HT-29 (cell line): Measurements from ENCODE around the gene EYA2. TPM values are rescaled to one million over a fixed set of nuclear protein-coding genes. Genes with fewer than 3 reads are reported as not detected.

Source experiments
- DNase-seq: peaks from one replicate; pipeline ENCODE4 v3.0.0-alpha.2; 2015; ENCODE audit warnings: low spot score
- total RNA-seq: library from RNA; depleted of rRNA; stranded (reverse); fragments of >200 nt; shearing (Covaris generic); gene quantifications from 2 replicates; pipeline ENCODE4 v1.2.3, GENCODE V29; 2014

Gene EYA2
- total RNA-seq, 1 experiment from 2014 or later = not detected

DNA sequence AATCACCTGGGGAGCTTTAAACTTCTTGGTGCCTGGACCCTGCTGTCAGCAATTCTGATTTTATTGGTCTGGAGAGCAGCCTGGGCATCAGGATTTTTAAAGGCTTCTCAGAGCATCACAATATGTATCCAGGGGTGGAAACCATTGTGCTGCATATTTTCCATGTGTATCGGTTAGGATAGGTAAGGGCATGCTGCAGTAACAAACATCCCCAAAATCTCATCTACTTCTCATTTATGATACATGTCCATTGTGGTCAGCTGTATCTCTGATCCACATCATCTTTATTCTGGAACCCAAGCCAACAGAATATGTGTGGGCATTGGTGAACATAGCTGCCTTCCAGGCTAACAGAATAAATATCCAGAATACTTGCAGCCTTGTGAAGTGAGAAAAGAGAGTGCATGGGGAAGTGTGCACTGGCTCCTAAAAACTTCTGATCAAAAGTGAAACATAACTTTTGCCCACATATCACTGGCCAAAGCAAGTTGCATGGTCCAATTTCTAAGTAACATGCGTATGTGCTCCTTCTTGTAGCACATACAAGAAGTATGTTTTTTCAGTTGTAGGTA is 246.8 kb downstream of the EYA2 start:
- no peak for DNase-seq

DNA sequence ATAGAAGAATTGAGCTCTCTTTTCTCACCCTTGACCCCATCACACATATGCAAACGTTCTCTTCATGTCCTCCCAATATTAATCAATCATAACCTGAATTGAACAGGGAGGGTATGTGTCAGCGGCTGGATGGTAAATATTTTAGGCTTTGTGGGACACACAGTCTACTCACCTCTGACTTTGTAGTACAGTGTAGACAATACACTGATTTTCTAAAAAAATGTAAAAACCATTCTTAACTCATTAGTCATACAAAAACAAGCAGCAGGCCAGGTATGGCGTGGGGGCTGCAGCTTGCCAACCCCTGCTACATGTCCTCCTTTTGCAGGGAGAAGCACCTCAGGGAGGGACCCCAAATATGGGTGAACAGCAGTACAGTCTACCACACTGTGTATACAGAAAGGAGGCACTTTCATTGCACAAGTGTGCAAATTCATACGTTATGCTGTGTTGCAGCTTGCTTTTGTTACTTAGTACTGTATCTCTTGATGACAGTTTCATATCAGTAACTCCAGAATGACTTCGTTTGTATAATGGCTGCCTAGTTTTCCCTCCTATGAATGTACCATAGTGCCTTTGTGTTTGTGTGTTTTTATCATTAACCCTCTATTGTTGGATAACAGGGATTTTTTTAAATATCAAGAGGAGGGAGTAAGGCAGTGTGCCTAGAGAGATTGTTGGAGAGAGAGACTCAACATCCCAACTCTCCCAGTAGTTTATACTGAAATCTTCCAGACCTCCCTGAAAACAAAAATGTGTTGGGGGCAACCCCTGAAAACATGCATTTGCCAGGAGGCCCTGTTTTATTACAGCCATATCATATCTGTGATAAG is 247.5 kb downstream of the EYA2 start:
- DNase-seq = no peak

DNA sequence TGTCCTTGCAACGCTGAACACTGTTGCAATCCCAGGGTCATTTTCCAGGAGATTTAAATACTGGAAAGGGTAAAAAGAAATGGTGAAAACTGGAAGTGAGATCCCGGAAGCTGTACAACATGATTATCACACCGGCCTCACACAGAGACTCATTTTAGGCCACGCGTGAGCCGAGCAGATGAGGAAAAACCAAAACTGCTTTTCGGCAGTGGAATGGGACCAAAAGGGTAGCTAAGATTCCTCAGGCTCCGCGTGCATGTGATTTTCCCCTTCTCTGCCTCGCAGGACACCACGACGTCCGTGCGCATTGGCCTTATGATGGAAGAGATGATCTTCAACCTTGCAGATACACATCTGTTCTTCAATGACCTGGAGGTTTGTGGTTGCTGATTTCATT is 248.1 kb downstream of the EYA2 start:
- DNase-seq = no peak

DNA sequence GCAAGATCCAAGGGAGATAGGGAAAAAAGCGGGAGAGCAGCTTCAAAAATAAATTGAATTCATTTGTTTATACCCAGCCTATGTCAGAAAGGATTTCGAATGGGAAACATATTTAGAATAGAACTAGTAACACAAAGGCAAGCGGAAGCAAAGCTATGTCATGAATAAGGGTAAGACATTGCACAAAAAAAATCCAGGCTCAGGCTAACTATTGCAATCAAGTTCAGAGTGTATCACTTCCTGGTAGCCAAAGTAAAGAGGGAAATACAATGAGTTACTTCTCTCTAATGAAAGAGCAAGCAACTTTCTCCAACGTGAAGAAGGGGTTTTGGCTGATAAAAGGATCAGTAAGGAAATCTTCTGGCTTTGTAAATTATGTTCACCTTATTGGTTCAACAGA is 249.0 kb downstream of the EYA2 start:
- no peak for DNase-seq

DNA sequence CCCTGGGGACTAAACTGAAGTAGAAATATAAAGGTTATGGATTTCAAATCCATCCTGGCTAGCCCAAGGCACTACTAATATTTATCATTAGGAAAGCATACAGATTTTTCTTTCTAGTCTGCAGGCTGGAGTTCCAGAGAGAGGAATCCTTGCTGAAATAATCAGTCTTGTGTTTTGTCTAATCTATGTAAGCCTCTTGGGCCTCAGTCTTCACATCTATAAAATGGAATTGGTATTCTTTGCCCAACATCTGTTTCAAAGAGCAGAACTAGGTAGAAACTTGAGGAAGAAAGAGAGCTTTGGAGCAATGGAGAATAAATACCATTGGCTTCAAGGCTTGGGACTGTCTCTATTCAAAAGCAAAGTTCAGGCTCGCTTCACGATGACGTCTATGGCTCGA is 249.8 kb downstream of the EYA2 start:
- no peak for DNase-seq

DNA sequence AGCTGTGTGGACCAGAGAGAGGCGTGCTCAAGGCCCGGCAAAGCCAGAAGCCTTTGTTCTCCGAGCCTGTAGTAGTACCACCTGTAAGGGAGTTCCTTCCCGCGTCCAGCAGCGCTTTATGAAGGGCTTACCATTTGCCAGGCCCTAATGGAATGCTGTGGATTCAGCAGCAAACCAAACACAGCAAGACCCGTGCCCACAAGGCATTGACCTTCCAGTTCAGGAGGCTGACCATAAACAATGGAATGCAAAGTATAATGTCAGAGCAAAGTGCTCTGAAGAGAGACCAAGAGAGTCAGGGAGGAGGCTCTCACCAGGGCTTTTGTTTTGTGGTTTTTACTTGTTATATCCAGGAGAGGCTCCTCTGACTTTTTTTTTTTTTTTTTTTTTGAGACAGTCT is 252.0 kb downstream of the EYA2 start:
- DNase-seq = no peak

DNA sequence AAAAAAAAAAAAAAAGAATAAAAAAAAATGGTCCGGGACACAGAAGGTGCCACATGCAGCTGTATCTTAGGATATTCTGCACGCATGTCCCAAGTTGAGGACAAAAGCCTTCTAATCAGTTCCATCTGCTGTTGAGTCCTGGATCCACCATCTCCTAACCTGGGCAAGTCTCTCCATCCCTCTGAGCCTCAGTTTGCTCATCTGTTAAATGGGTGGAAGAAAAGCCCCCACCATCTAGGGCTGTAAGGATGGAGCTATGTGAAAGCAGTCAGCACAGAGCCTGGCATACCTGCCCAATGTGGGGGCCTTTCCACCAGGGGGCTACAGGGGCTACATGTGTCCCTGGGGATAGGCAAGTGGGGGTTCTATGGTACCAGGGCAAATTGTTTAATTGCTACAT is 253.4 kb downstream of the EYA2 start:
- no peak for DNase-seq

DNA sequence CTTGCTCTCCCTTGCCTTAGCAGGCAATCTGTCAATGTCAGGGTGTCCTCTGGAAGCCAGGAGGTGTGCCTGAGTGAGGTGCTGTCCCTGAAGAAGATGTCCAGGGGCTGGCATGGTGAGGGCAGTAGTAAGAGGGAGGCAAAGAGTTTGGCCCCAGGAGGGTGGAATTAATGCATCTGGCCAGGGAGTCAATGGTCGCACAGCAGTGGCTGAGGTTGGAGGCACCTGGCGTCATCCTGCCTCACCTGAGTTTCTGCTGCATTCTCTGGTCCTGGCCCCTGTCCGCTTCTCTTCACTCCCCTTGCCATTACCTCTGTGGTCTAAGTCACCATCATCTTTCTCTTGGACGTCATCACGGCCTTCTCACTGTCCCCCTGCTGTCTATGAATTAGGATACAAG is 255.3 kb downstream of the EYA2 start:
- no peak for DNase-seq

DNA sequence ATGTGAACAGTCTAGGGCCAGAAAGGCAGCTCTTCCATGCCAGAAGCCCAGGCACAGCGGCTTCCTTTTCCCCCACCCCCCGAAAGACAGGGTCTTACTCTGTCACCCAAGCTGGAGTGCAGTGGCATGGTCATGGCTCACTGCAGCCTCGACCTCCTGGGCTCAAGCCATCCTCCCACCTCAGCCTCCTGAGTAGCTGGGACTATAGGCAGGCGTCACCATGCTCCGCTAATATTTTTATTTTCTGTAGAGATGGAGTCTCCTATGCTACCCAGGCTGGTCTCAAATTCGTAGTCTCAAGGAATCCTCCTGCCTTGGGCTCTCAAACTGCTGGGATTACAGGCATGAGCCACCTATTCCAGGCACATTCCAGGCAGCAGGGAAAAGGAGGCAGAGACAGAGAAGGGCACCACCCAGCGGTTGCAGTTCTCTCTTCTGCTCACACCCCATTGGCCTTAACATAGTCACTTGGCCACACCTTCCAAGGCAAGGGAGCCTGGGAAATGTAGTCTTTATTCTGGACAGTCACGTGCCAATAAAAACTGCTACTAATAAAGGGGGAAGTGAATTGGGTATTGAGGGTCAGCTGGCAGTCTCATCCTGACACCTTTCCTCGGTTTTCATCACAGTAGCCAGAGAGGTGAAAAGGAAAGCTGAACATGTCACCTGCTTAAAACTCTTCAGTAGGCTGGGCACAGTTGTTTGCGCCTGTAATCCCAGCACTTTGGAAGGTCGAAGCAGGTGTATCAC is 255.9 kb downstream of the EYA2 start:
- peak; percentile 89 for DNase-seq

DNA sequence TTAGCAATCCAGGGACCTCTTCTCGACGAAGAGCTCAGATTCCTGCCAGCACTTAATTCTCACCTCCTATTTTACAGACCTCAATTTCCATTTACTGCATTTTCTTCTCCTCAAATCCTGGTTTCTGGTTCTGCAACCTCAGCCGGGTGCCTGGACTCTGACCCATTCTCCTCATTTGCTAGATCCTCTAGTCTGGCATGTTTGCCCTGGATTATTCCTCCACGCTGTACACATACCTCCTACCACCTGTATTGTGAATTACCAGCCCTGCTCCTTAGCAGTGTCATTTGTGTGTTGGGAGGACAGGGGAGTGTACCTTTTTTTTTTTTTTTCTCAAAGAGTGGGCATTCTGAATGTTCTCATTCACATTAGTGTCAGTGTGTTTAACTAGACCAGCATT is 257.4 kb downstream of the EYA2 start:
- DNase-seq = no peak

DNA sequence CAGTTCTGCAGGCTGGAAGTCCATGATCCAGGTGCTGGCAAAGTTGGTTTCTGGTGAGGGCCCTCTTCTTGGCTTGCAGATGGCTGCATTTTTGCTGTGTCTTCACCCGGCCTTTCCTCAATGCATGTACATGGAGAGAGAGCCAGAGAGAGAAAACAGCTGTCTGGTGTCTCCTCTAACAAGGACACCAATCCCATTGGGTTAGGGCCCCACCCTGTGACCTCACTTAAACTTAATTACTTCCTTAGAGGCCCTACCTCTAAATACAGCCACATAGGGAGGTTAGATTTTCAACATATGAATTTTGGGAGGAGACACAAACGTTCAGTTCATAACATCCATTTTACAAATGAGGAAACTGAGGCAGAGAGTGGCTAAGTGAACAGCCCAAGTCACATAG is 259.4 kb downstream of the EYA2 start:
- no peak for DNase-seq

DNA sequence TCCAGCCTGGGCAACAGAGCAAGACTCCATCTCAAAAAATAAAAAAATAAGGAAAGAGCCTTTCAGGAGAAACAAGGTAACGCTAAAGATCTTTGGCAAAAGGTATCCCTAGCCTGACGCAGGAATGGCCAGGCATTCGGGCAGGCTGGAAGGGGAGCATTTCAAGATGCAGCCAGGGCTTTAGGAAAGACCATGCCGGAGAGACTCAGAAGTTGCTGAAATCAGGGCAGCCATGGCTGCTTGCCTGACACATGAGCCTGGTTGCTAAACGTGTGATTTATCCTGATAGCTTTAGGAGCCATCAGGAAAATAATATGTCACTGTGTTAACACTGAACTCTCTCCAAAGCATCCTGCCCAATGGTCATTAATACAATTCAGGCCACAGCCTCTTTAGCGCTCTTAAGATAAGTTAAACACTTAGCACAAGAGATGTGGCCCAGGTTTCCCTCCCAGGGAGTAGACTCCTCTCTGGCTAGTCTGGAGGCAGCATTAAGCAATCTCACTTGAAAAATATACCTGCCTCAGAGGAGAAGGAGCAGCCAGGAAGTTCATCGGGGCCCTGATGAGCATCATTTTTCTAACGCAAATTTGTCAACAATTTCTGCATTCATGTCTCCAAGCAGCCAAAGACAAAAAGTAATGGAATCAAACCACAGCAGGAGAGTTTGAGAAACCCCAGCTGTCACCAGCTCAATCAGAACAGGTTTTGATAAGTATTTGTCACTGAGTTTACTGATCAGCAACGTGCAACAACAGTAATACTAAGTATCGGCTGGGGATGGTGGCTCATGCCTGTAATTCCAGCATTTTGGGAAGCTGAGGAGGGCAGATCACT is 261.9 kb downstream of the EYA2 start:
- DNase-seq = no peak

DNA sequence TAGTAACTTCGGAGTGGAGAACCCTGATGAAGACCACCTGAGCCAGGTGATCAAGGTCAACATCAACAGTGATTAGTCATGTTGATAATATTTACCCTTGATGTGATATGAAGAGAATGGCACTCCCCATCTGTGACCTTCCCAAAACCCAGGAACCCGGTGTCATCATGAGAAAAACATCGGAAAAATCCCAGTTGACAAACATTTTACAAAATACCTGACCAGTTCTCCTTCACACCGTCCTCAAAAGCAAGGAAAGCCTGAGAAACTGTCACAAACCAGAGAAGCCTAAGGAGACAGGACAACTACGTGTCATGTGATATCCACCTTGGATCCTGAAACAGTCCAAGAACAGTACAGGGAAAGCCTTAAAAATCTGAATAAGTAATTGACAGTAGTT is 264.5 kb downstream of the EYA2 start:
- no peak for DNase-seq

DNA sequence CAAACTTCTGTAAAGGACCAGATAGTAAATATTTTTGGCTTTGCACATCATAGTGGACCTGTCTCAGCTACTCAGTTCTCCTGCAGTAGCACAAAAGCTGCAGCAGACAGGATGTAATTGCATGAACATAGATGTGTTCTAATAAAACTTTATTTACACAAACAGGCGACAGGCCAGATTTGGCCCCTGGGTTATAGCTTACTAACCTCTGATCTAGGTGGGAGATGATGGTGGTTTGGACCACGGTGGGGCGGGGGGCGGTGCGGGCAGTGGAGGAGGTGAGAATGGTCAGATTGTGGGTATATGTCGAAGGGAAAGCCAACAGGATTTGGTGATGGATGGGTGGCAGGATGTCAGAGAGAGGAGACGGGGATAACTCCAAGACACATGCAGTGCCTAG is 265.6 kb downstream of the EYA2 start:
- no peak for DNase-seq

DNA sequence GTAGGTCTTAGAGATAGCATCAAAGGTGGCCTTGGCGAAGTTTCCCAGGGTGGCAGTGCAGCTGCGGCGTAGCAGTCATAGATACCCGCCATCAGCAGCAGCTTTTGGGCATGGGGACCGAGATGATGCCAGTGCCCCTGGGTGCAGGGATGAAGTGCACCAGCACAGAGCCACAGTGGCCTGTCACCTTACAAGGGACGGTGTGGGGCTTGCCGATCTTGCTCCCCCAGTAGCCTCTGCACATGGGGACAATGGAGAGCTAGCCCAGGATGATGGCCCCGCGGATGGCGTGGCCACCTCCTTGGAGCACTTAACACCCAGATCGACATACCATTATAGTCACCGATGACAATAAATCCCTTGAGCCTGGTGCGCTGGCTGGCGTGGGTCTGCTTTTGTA is 266.3 kb downstream of the EYA2 start:
- DNase-seq = no peak

DNA sequence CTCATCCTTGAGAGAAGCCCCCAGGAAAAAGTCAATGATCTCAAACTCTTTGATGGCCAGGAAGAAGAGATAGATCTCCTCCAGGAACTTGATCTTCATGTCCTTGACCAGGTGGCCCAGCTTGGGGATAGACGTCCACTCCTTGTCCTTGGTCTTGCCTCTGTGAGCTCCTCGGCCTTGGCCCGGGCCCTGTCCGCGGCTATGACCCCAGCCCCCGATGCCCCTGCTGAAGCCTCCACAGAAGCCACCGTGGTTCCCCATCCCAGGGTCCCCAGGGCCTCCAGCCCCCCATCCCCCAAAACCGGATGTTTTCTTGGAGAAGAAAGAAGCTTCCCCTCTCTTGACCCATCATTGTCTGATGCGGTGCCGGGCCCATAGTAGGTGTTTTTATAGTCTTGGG is 266.8 kb downstream of the EYA2 start:
- no peak for DNase-seq

DNA sequence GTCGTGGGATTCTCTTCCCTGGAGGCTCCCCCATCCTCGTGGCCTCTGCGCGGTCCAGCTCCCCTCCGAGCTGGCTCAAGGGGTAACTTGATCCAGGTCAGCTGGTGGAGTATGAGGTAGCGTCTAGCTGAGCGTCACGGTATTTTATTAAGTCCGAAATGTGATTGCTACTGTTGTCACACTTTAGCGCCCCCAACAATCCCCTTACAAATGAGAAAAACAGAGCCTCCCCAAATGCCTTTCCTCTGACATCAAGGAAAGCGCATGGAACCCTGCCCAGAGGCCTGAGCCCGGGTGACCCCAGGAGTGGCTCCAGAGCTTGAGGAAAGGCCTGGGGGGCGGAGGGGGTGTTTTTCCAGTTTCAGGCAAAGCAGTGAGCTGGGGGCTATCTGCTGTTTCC is 269.5 kb downstream of the EYA2 start:
- no peak for DNase-seq

DNA sequence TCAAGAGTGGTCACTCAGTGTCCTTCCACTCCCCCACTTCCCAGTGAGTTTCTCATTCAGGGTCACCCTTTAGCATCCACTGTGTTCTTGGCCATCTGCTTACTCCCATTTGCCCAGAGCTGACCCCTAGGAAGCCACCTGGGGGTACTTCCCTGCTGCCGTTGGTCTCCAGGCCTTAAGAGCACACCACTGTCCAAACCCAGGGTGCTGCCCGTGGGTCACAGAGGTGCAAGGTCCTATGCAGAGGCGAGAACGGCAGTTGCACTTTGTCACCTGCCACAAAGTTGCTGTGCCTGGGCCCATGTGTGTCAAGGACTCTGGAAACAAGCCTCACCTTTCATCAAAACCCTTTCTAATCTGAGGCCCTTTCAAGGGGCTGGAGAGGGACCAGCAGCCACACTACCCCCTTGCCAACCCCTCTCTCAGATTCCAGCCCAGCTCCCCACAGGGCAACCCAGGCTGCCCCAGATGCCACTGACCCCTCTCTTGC is 270.8 kb downstream of the EYA2 start:
- DNase-seq = no peak

DNA sequence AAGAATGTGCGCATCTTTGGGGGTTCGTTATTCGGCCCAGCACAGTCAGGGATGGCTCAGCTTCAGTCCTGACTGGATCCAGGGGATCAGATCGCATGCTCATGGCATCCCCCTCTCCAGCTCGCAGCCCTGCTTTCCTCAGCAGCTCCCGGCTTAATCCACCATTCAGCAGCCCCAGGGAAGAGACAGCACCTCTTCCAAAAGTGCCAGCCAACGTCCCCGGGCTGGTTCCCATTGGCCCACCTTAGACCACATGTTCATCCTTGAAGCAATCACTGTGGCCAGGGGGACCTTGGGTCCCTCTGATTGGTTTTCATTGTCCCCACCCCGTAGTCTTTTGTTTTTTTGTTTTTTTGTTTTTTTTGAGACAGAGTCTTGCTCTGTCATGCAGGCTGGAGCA is 273.2 kb downstream of the EYA2 start:
- no peak for DNase-seq

DNA sequence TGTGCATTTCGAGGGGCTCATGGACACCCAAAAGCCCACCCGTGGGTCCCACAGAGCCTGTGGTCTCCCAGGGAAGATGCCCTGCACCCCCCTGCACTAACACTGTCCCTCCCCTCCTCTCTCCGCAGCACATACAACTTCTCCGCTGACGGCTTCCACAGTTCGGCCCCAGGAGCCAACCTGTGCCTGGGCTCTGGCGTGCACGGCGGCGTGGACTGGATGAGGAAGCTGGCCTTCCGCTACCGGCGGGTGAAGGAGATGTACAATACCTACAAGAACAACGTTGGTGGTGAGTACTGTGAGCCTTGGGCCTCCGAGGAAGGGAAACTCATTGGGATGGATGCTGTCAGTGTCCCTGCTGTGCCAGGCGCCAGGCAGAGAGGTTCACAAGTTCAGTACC is 277.9 kb downstream of the EYA2 start:
- DNase-seq = no peak

DNA sequence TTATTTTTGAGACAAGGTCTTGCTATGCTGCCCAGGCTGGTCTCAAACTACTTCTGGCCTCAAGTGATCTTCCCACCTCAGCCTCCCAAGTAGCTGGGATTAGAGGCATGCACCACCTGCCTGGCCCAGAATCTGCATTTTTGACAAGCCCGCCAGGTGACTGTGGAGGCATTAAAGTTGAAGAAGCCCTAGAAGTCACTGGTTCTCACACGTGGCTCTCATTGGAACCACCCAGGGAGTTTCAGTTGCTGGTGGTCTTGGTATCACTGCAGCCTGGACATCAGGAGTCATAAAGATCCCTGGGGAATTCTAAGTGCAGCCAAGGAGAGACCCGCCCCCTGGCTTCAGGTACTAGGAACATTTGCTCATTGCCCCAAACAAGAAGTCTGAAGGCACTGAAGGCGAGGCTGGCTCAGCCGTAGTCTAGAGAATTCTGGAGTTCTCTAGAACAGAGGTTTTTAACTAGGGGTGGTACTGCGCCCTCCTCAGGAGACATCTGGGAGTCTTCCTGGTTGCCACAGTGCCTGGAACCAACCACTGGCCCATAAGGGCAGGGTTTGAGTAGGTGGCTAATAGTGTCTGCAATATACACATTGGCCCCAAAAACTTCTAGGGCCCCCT is 279.1 kb downstream of the EYA2 start:
- no peak for DNase-seq
